Middle frontal gyrus (tissue), 1 donor: ENCODE results near the gene SYTL1.

Experiments
- DNase-seq: peaks from one replicate; pipeline ENCODE4 v3.0.0-alpha.2; 2015; ENCODE audit warnings: low spot score; ENCODE audit errors: extremely low spot score

SYTL1 gene

DNA sequence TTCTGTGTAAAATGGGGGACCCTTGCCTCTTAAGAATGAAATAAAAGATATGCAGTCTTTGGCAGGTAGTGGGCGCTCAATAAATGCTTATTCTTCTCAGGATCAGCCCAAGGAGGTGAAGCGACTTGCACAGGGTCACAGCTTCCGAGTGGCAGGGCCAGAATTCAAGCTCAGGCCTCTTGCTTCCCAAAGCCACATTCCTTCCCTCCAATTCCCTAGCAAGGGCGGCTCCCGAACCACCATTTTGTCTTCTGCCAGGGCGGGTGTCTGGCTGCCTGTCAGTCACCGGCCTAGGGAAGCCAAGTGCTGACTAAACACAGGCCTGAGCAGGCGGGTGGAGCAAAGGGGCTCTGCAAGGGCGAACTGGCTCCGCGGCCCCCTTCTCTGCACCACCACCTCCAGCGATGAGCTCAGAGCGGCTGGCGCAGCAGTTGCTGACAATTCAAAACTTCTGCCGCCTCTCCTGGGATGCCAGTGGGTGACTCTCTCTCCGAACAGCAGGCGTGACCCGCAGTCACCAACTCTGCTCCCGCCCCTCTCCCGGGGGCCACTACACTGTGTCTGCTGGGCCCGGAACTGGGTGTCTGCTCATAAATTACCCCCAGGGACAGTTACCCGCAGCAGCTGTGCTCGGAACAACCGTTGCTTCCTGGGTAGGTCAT lies 61.4 kb downstream of the SYTL1 start:
- no peak for DNase-seq
